Keratinocyte (primary cell): Measurements from ENCODE around the gene XKRX. TPM values are rescaled to one million over a fixed set of nuclear protein-coding genes. Genes with fewer than 3 reads are reported as not detected.

ENCODE experiments used
- DNase-seq: peaks from one replicate; pipeline ENCODE4 v3.0.0-alpha.2; 2011; ENCODE audit warnings: low read depth, missing footprints, low spot score
- FAIRE-seq: peaks from 2 replicates; lab custom pipeline; 2011; peaks lifted over from hg19 to GRCh38; lab: Jason Lieb, UNC
- H2AFZ ChIP-seq: 2 replicates; pipeline ENCODE4 v1.6.0; 2012; ENCODE audit warnings: low read length, control low read depth, inconsistent platforms; ENCODE audit not compliant: control insufficient read depth
- H3K27ac ChIP-seq: 2 replicates; pipeline ENCODE4 v1.5.1; 2011; ENCODE audit warnings: low read length; ENCODE audit not compliant: control insufficient read depth, insufficient read depth
- H3K27me3 ChIP-seq: 3 replicates; pipeline ENCODE4 v1.6.0; 2011; ENCODE audit warnings: low read length; ENCODE audit not compliant: control insufficient read depth, insufficient read depth; ENCODE audit errors: extremely low read depth
- H3K36me3 ChIP-seq, 2 experiments: 2 replicates in 1 of 2; 3 replicates in 1 of 2; pipeline ENCODE4 v1.5.1; 2011; ENCODE audit warnings: low read length in 2 of 2, mild to moderate bottlenecking in 1 of 2; ENCODE audit not compliant: control insufficient read depth in 2 of 2, insufficient read depth in 2 of 2; ENCODE audit errors: extremely low read depth in 1 of 2
- H3K4me1 ChIP-seq: 3 replicates; pipeline ENCODE4 v1.5.1; 2011; ENCODE audit warnings: low read length; ENCODE audit not compliant: control insufficient read depth, insufficient read depth; ENCODE audit errors: extremely low read depth
- H3K4me2 ChIP-seq: 3 replicates; pipeline ENCODE4 v1.6.0; 2011; ENCODE audit warnings: low read depth, low read length; ENCODE audit not compliant: control insufficient read depth, insufficient read depth; ENCODE audit errors: extremely low read depth
- H3K4me3 ChIP-seq, 3 experiments: fragments of 200-600 bp in 1 of 3; sonication (generic) in 1 of 3; 2 replicates in 2 of 3; 3 replicates in 1 of 3; pipeline ENCODE4 v1.5.1; 2011 to 2016; ENCODE audit warnings: low read length in 3 of 3, mild to moderate bottlenecking in 3 of 3, control low read depth in 2 of 3, inconsistent platforms in 1 of 3, low read depth in 1 of 3, mixed read lengths in 1 of 3, mixed run types in 1 of 3, moderate library complexity in 1 of 3; ENCODE audit not compliant: control insufficient read depth in 2 of 3, insufficient read depth in 2 of 3; ENCODE audit errors: extremely low read depth in 1 of 3
- H3K79me2 ChIP-seq: 2 replicates; pipeline ENCODE4 v1.6.0; 2012; ENCODE audit warnings: low read length; ENCODE audit not compliant: control insufficient read depth, insufficient read depth
- H3K9ac ChIP-seq: 3 replicates; pipeline ENCODE4 v1.6.0; 2011; ENCODE audit warnings: low read length; ENCODE audit not compliant: control insufficient read depth, insufficient read depth; ENCODE audit errors: extremely low read depth
- H3K9me1 ChIP-seq: 3 replicates; pipeline ENCODE4 v1.6.0; 2011; ENCODE audit warnings: low read length; ENCODE audit not compliant: control insufficient read depth, insufficient read depth; ENCODE audit errors: extremely low read depth
- H3K9me3 ChIP-seq: 2 replicates; pipeline ENCODE4 v1.5.1; 2012; ENCODE audit warnings: low read depth, low read length; ENCODE audit not compliant: control insufficient read depth
- H4K20me1 ChIP-seq: 3 replicates; pipeline ENCODE4 v1.6.0; 2011; ENCODE audit warnings: low read length; ENCODE audit not compliant: control insufficient read depth, insufficient read depth; ENCODE audit errors: extremely low read depth
- EZH2 ChIP-seq: IDR thresholded peaks from one replicate; pipeline ENCODE4 v1.6.1; 2012; ENCODE audit warnings: inconsistent platforms, mild to moderate bottlenecking, low read length, moderate library complexity
- dilution Hi-C: fragments of 300-500 bp; cut with MboI; formaldehyde crosslinking; loops from one replicate; pipeline ENCODE4 v1.7.0; 2020; ENCODE audit warnings: low sequenced_read_pairs; ENCODE audit not compliant: extremely low pct_ligation_motif_present
- polyA plus RNA-seq, 5 experiments: library from polyadenylated mRNA; depleted of rRNA in 3 of 5; stranded (reverse) in 3 of 5; stranded (forward) in 1 of 5; unstranded in 1 of 5; fragments of >200 nt; gene quantifications; 1 replicate in 1 of 5; 2 replicates in 3 of 5; 3 replicates in 1 of 5; pipeline versions ENCODE4 v1.2.1 to v1.2.3, GENCODE V29; 2011 to 2012; ENCODE audit warnings: missing spikeins in 2 of 5, low read depth in 1 of 5, low replicate concordance in 1 of 5
- TF ChIP-seq, protein P1 (sequence below), 3 experiments: IDR thresholded peaks in 1 of 3; conservative IDR thresholded peaks in 1 of 3; optimal IDR thresholded peaks in 1 of 3; 2 replicates in 2 of 3; 3 replicates in 1 of 3; pipeline versions ENCODE3 to v1.5.1; 2011; ENCODE audit warnings: low read length in 3 of 3, mild to moderate bottlenecking in 3 of 3, moderate library complexity in 2 of 3, control low read depth in 1 of 3, inconsistent platforms in 1 of 3; ENCODE audit not compliant: insufficient read depth in 2 of 3; ENCODE audit errors: extremely low read depth in 1 of 3

Gene XKRX
- polyA plus RNA-seq, 1 donor (not counting 4 experiments of a cell fraction or from before 2014, with no cell fraction given) = 0.26 TPM

DNA sequence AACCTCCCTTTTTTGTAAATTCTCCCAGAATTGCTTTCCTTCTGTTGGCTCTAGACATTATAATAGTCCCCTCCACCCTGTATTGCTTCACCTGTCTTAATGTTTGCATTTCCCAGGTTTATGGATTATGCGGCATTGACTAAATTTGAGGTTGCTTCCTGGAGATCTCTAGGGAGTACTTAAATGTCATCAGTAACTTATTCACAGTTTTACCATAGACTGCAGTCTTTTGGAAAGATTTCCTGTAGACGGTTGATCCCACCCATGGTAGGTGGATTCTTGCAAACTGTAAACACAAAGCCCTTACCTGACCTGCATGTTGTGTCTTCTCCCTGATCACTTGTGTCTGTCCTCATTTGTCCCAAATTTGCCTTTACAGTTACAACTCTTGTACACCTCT lies 48.3 kb downstream of the XKRX start:
- Histone ChIP-seq H2AFZ (no peak overlapping the region), H3K36me3 (no peaks in the 10 kb centered on the region), H3K4me2 (no peak overlapping the region), H3K9me1 (no peaks in the 10 kb centered on the region), H3K4me3 (no peak overlapping the region), H4K20me1 (no peaks in the 10 kb centered on the region), H3K79me2 (no peaks in the 10 kb centered on the region), H3K27ac (no peak overlapping the region), H3K4me1 (no peaks in the 10 kb centered on the region), H3K27me3 (no peaks in the 10 kb centered on the region), H3K9ac (no peak overlapping the region), H3K9me3 (no peaks in the 10 kb centered on the region)
- dilution Hi-C loops = no loop called here
- DNase-seq = no peak
- FAIRE-seq = no peak
- TF ChIP-seq EZH2 = no peak
- TF ChIP-seq, protein P1, sequence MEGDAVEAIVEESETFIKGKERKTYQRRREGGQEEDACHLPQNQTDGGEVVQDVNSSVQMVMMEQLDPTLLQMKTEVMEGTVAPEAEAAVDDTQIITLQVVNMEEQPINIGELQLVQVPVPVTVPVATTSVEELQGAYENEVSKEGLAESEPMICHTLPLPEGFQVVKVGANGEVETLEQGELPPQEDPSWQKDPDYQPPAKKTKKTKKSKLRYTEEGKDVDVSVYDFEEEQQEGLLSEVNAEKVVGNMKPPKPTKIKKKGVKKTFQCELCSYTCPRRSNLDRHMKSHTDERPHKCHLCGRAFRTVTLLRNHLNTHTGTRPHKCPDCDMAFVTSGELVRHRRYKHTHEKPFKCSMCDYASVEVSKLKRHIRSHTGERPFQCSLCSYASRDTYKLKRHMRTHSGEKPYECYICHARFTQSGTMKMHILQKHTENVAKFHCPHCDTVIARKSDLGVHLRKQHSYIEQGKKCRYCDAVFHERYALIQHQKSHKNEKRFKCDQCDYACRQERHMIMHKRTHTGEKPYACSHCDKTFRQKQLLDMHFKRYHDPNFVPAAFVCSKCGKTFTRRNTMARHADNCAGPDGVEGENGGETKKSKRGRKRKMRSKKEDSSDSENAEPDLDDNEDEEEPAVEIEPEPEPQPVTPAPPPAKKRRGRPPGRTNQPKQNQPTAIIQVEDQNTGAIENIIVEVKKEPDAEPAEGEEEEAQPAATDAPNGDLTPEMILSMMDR (optimal IDR thresholded peaks at IDR 0.05 in 1 of 3, IDR thresholded peaks at IDR 0.05 in 1 of 3, conservative IDR thresholded peaks at IDR 0.05 in 1 of 3; ENCODE audit: extremely low read depth in 1 of 3, insufficient read depth in 2 of 3, low read length in 3 of 3) = no peak

GRCh38 chrX:100874325-100874724 lies 54.4 kb downstream of the XKRX start, which contains the start of gene NOX1:
TSS of gene NOX1 (minus strand) at chrX:100874359. CDS start at chrX:100874139, 220 bp downstream.
- FAIRE-seq (no peak), DNase-seq (no peak)
- H4K20me1 ChIP-seq = no peaks in the 10 kb centered on the region
- no peak within 1 kb of the TSS for H3K27ac ChIP-seq
- H3K4me3 ChIP-seq = no peak within 1 kb of the TSS
- H3K9ac ChIP-seq = no peak within 1 kb of the TSS
- H3K4me2 ChIP-seq = no peak within 1 kb of the TSS
- no peaks in the 10 kb centered on the region for H3K79me2 ChIP-seq
- no peak within 1 kb of the TSS for H2AFZ ChIP-seq
- H3K27me3 ChIP-seq = no peaks in the 10 kb centered on the region
- no peaks in the 10 kb centered on the region for H3K4me1 ChIP-seq
- dilution Hi-C loops = no loop called here
- TF ChIP-seq EZH2 = no peak
- TF ChIP-seq, protein P1 (optimal IDR thresholded peaks at IDR 0.05 in 1 of 3, IDR thresholded peaks at IDR 0.05 in 1 of 3, conservative IDR thresholded peaks at IDR 0.05 in 1 of 3; ENCODE audit: extremely low read depth in 1 of 3, insufficient read depth in 2 of 3, low read length in 3 of 3) = no peak
- H3K9me1 ChIP-seq = no peaks in the 10 kb centered on the region
- H3K9me3 ChIP-seq = no peaks in the 10 kb centered on the region
- no peaks in the 10 kb centered on the region for H3K36me3 ChIP-seq
